ENCODE data around the gene MX2. TPM values are rescaled to one million over a fixed set of nuclear protein-coding genes. Genes with fewer than 3 reads are reported as not detected.

The MX2 gene
- total RNA-seq, 2 donors from 2014 or later, result 2.3 to 12.2 TPM

- H3K27ac ChIP-seq, result peak overlapping the region; percentile 85 to 95 (median 92)
- H3K9me3 ChIP-seq, result peaks cover 0 to 4% (median 0%) of the 10 kb centered on the region in 3 donors
- DNase-seq, result no peak
- H3K4me1 ChIP-seq, result peaks cover 55% of the 10 kb centered on the region
- no peaks in the 10 kb centered on the region for H3K36me3 ChIP-seq (replicated peaks in 1 of 2; ENCODE audit: insufficient read depth in 1 of 2, low read depth in 2 of 2)
- H3K27me3 ChIP-seq, result no peaks in the 10 kb centered on the region
- ATAC-seq, result no peak
- intact Hi-C loops (cut with DNase I), result no loop called here
- peak overlapping the region; percentile 44 to 53 for H3K4me3 ChIP-seq
- 0 to 4% methylated on average over 14 to 19 of the region's 19 CpGs for WGBS, 2 donors
- TF ChIP-seq CTCF (IDR thresholded peaks at IDR 0.05), result no peak
- no peak for TF ChIP-seq POLR2A (IDR thresholded peaks at IDR 0.05)
Observed at GRCh38 chr21:41317063-41317392, 44.8 kb upstream of the MX2 start.

- peak; percentile 47 to 55 (median 50) for DNase-seq
- 17 to 24% methylated on average over 10 of the region's 10 CpGs for WGBS, 2 donors
- H3K27ac ChIP-seq, result peak overlapping the region; percentile 85 to 95 (median 92)
Observed at GRCh38 chr21:41317458-41317857, 44.4 kb upstream of the MX2 start.

GRCh38 chr21:41318218-41318617 lies 43.6 kb upstream of the MX2 start:
- no peak for TF ChIP-seq POLR2A (IDR thresholded peaks at IDR 0.05)
- TF ChIP-seq CTCF (IDR thresholded peaks at IDR 0.05), result no peak
- no peak for ATAC-seq
- H3K9me3 ChIP-seq, result peaks cover 0 to 4% (median 0%) of the 10 kb centered on the region in 3 donors
- no peak overlapping the region for H3K4me3 ChIP-seq
- H3K4me1 ChIP-seq, result peaks cover 67% of the 10 kb centered on the region
- 75 to 78% methylated on average over 9 of the region's 9 CpGs for WGBS, 2 donors
- peak in 1 of 4 donors; percentile 43 for DNase-seq
- H3K27ac ChIP-seq, result peak overlapping the region in 3 of 4 donors; percentile 54 to 93 (median 92)
- H3K36me3 ChIP-seq (replicated peaks in 1 of 2; ENCODE audit: insufficient read depth in 1 of 2, low read depth in 2 of 2), result no peaks in the 10 kb centered on the region
- no peaks in the 10 kb centered on the region for H3K27me3 ChIP-seq
- intact Hi-C loops (cut with DNase I), result no loop called here

More at GRCh38 chr21:41317458-41317857, 44.4 kb upstream of the MX2 start:
- TF ChIP-seq CTCF (IDR thresholded peaks at IDR 0.05) (no peak), POLR2A (IDR thresholded peaks at IDR 0.05) (peak in 2 of 3 donors; percentile 23 to 34)
- Histone ChIP-seq H3K9me3 (peaks cover 0 to 4% (median 0%) of the 10 kb centered on the region in 3 donors), H3K4me1 (peaks cover 60% of the 10 kb centered on the region), H3K27me3 (no peaks in the 10 kb centered on the region), H3K4me3 (peak overlapping the region; percentile 44 to 53), H3K36me3 (replicated peaks in 1 of 2; ENCODE audit: insufficient read depth in 1 of 2, low read depth in 2 of 2) (no peaks in the 10 kb centered on the region)
- peak; percentile 45 for ATAC-seq
- intact Hi-C loops (cut with DNase I), result no loop called here

GRCh38 chr21:41319273-41319672 lies 42.6 kb upstream of the MX2 start:
- ATAC-seq, result no peak
- WGBS, 2 donors, result 76 to 78% methylated on average over 6 to 7 of the region's 7 CpGs
- TF ChIP-seq POLR2A (IDR thresholded peaks at IDR 0.05) (no peak), CTCF (IDR thresholded peaks at IDR 0.05) (no peak)
- no peak for DNase-seq
- Histone ChIP-seq H3K4me1 (peaks cover 78% of the 10 kb centered on the region), H3K27ac (peak overlapping the region in 2 of 4 donors; percentile 24 to 54), H3K27me3 (no peaks in the 10 kb centered on the region), H3K36me3 (replicated peaks in 1 of 2; ENCODE audit: insufficient read depth in 1 of 2, low read depth in 2 of 2) (no peaks in the 10 kb centered on the region), H3K9me3 (peaks cover 0 to 4% (median 0%) of the 10 kb centered on the region in 3 donors), H3K4me3 (no peak overlapping the region)
- intact Hi-C loops (cut with DNase I), result no loop called here

- Histone ChIP-seq H3K4me1 (peaks cover 91% of the 10 kb centered on the region), H3K36me3 (replicated peaks in 1 of 2; ENCODE audit: insufficient read depth in 1 of 2, low read depth in 2 of 2) (no peaks in the 10 kb centered on the region), H3K4me3 (no peak overlapping the region), H3K27me3 (no peaks in the 10 kb centered on the region), H3K27ac (peak overlapping the region; percentile 17 to 84 (median 72)), H3K9me3 (peaks cover 0 to 4% (median 0%) of the 10 kb centered on the region in 3 donors)
- TF ChIP-seq POLR2A (IDR thresholded peaks at IDR 0.05) (no peak), CTCF (IDR thresholded peaks at IDR 0.05) (no peak)
- ATAC-seq (no peak), DNase-seq (peak in 1 of 4 donors; percentile 39)
- intact Hi-C loops (cut with DNase I), result no loop called here
- WGBS, 2 donors, result 49 to 51% methylated on average over 19 to 20 of the region's 20 CpGs
Observed at GRCh38 chr21:41321211-41321907, 40.5 kb upstream of the MX2 start.

Data from body of pancreas (tissue), 4 donors.